Measurements from ENCODE around the gene PATJ. TPM values are rescaled to one million over a fixed set of nuclear protein-coding genes. Genes with fewer than 3 reads are reported as not detected.

The PATJ gene
- total RNA-seq, 1 experiment from 2014 or later = 48.8 TPM

DNA sequence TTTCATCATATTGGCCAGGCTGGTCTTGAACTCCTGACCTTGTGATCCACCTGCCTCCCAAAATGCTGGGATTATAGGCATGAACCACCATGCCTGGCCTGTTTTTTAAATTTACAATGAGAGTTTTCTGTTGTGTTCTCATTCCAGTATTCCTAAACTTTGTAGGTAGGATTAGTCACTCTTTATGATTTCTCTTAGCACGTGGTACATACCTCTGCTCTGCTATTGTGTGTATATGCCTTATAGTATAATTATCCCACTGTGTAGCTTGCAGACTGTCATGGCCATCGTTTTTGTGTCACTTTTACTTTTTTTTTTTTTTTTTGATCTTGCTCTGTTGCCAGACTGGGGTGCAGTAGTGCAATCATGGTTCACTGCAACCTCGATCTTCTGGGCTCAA is 14.5 kb downstream of the PATJ start (continued):
- TF ChIP-seq, protein P1, sequence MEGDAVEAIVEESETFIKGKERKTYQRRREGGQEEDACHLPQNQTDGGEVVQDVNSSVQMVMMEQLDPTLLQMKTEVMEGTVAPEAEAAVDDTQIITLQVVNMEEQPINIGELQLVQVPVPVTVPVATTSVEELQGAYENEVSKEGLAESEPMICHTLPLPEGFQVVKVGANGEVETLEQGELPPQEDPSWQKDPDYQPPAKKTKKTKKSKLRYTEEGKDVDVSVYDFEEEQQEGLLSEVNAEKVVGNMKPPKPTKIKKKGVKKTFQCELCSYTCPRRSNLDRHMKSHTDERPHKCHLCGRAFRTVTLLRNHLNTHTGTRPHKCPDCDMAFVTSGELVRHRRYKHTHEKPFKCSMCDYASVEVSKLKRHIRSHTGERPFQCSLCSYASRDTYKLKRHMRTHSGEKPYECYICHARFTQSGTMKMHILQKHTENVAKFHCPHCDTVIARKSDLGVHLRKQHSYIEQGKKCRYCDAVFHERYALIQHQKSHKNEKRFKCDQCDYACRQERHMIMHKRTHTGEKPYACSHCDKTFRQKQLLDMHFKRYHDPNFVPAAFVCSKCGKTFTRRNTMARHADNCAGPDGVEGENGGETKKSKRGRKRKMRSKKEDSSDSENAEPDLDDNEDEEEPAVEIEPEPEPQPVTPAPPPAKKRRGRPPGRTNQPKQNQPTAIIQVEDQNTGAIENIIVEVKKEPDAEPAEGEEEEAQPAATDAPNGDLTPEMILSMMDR (IDR thresholded peaks at IDR 0.05 in 2 of 3, conservative IDR thresholded peaks at IDR 0.05 in 1 of 3; ENCODE audit: borderline replicate concordance in 1 of 3, insufficient read depth in 1 of 3, low read depth in 2 of 3, low read length in 2 of 3) = no peak
- TF ChIP-seq, protein P2, sequence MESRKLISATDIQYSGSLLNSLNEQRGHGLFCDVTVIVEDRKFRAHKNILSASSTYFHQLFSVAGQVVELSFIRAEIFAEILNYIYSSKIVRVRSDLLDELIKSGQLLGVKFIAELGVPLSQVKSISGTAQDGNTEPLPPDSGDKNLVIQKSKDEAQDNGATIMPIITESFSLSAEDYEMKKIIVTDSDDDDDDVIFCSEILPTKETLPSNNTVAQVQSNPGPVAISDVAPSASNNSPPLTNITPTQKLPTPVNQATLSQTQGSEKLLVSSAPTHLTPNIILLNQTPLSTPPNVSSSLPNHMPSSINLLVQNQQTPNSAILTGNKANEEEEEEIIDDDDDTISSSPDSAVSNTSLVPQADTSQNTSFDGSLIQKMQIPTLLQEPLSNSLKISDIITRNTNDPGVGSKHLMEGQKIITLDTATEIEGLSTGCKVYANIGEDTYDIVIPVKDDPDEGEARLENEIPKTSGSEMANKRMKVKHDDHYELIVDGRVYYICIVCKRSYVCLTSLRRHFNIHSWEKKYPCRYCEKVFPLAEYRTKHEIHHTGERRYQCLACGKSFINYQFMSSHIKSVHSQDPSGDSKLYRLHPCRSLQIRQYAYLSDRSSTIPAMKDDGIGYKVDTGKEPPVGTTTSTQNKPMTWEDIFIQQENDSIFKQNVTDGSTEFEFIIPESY (IDR thresholded peaks at IDR 0.05; ENCODE audit: extremely low read depth, insufficient replicate concordance, low read length) = no peak

DNA sequence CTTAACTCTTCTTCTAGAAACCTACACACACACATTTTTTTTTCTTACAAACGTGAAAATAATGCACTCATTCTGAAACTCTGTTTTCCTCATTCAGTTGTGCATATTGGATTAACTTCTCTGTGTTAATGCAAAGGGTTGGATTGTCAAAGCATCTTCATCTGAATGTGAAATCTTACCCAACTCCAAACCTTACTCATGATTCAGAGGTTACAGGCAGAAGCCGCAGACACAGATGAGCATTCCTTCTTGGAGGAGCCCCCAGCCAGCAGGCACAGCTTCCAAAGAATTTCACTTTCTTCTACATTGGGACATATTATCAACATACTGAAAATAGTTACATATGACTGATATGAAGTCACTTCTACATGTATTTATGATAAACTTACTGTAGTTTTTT is 15.7 kb downstream of the PATJ start:
- H3K27ac ChIP-seq (ENCODE audit: low read depth, low read length) = no peak overlapping the region
- ATAC-seq = no peak
- ChIA-PET RAD21 (ENCODE audit: low non-redundant PET in 1 of 2, low total read pairs in 2 of 2, uncharacterized antibody in 2 of 2, unreplicated experiment in 2 of 2) (no interaction called here), CTCF (no interaction called here), POLR2A (no interaction called here)
- H4K20me1 ChIP-seq (ENCODE audit: insufficient read depth) = no peaks in the 10 kb centered on the region
- H3K4me3 ChIP-seq (replicated peaks in 1 of 2; ENCODE audit: low read depth in 1 of 2, low read length in 2 of 2) = no peak overlapping the region
- TF ChIP-seq TCF7L2 (IDR thresholded peaks at IDR 0.05; ENCODE audit: borderline replicate concordance, extremely low read depth, insufficient read depth, insufficient read length) = no peak
- TF ChIP-seq CBX3 (IDR thresholded peaks at IDR 0.05; ENCODE audit: low read depth) = no peak
- no peak for TF ChIP-seq EZH2phosphoT487 (IDR thresholded peaks at IDR 0.05; ENCODE audit: borderline replicate concordance)
- no peak for TF ChIP-seq JUND (IDR thresholded peaks at IDR 0.05)
- TF ChIP-seq, protein P3, sequence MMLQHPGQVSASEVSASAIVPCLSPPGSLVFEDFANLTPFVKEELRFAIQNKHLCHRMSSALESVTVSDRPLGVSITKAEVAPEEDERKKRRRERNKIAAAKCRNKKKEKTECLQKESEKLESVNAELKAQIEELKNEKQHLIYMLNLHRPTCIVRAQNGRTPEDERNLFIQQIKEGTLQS (IDR thresholded peaks at IDR 0.05) = no peak
- no peak for TF ChIP-seq CEBPB (IDR thresholded peaks at IDR 0.05; ENCODE audit: low read depth)
- BruUV-seq (replicated peaks) = no TSS peak
- H3K9me2 ChIP-seq (ENCODE audit: insufficient read depth) = no peaks in the 10 kb centered on the region
- H3K79me2 ChIP-seq (ENCODE audit: insufficient read depth, low read length) = peaks cover 85% of the 10 kb centered on the region
- peaks cover 23 to 30% of the 10 kb centered on the region in 2 experiments for H3K4me1 ChIP-seq (ENCODE audit: control insufficient read depth in 1 of 2, insufficient read depth in 2 of 2, low read length in 2 of 2)
- H3K9me3 ChIP-seq (ENCODE audit: control insufficient read depth in 1 of 2, insufficient read depth in 1 of 2, low read depth in 1 of 2, low read length in 2 of 2) = no peaks in the 10 kb centered on the region
- H2AFZ ChIP-seq (ENCODE audit: low read depth, low read length, poor library complexity, severe bottlenecking) = no peak overlapping the region
- DNase-seq (ENCODE audit: low read depth, low spot score) = no peak
- no peaks in the 10 kb centered on the region for H3K27me3 ChIP-seq (ENCODE audit: insufficient read depth, low read length)
- no peak overlapping the region for H3K9ac ChIP-seq (ENCODE audit: low read length)
- intact Hi-C loops (cut with micrococcal nuclease) = no loop called here
- H3K4me2 ChIP-seq (ENCODE audit: low read length) = 0 out of 2 replicates have a peak overlapping the region, but pooled peaks have one; percentile 12
- H3K36me3 ChIP-seq (ENCODE audit: control insufficient read depth in 1 of 2, insufficient read depth in 2 of 2, low read length in 2 of 2) = no peaks in the 10 kb centered on the region; a peak in 1 of 4 replicates
